EL (cell line): ENCODE data around the gene GALNT9.
A peak's percentile ranks its signal among the peaks of the same experiment; 100 is the strongest.
"Not testable (repeated sequence)": the region's sequence is repeated elsewhere in the genome, so short reads cannot be mapped to it uniquely, and the experiment has no call there.

Experiments used
- DNase-seq: peaks from one replicate; pipeline ENCODE4 v3.0.0-alpha.2; 2016

The GALNT9 gene

DNA sequence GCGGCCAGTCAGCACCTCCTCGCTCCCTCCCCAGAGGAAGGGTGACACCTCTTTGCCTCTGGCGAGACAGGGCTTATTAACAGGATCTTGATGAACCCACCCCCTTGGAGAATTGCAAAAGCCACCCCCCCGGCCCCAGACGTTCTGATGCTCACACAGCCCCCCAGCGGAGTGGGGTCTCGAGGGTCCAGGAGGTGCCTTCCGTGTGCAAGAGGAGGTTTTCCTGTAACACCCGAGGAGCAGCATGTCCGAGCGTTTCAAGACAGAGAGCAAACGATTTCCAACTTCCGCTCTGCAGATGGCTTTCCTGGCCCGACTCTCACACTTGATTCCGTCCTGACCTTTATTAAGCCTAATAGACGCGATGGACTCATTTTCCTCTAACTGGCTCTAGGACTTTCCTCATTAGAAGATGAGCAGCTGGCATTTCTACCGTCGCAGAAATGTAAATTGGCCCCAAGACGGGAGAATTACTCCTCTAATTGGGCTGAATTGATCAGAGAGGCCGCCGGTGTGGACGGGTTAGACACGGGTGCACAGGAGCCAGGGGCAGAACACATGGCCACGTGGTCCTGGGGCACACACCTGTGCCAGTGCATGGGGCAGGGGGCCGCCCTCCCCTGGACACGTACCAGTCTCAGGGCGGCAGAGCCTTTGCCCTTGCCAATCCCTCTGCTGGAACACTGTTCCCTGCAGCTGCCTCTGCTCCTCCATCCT is 100.8 kb downstream of the GALNT9 start:
- DNase-seq, result no peak

GRCh38 chr12:132227782-132228475 is 101.5 kb downstream of the GALNT9 start:
- no peak for DNase-seq

DNA sequence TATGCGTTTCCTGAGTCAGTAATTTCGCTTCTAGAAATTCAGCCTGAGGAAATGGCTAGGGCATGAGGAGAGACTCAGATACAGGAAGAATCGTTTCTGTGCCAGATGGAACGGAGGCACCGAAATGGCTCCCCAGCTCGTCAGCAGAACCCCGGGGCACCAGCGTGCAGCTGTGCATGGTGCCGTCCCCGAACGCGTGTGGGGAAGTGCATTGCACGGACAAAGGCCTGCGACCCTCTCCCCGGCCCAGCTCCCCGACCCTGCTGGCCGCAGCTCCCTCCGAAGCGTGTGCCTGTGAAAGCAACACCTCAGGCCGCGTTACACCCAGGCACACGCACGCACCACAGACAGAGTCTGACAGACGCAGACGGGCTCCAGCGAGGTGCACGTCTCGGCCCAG is 102.3 kb downstream of the GALNT9 start:
- no peak for DNase-seq

DNA sequence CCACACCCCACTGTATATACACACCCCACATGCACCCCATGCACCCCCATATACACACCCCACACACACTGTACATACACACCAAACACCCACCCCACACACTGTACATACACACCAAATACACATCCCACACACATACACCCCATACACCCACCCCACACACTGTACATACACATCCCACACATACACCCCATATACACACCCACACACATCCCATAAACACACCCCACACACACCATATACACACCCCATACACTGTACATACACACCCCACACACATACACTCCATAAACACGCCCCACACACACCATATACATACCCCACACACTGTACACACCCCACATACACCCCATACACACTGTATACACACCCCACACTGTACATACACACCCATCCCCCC is 102.8 kb downstream of the GALNT9 start:
- DNase-seq, result no peak

DNA sequence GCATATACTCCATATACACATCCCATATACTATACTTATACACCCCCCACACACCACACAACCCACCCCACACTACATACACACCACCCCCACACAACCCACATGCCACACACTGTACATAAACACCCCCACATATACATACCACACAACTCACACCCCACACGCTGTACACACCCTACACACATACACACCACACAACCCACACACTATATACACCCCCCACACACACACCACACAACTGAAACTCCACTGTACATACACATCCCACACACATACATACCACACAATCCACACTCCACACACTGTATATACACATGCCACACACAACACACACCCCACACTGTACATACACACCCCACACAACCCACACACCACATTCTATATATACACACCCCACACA is 104.2 kb downstream of the GALNT9 start:
- DNase-seq, result no peak

GRCh38 chr12:132224484-132224883 is 104.9 kb downstream of the GALNT9 start:
- no peak for DNase-seq

DNA sequence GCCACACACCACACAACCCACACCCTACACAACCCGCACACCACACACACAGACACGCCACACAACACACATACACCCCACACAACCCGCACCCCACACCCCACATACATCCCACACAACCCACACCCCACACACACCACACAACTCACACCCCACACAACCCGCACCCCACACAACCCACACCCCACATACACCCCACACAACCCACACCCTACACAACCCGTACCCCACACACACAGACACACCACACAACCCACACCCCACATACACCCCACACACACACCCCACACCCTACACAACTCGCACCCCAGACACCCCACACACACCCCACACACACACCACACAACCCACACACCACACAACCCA is 106.6 kb downstream of the GALNT9 start:
- no peak for DNase-seq

DNA sequence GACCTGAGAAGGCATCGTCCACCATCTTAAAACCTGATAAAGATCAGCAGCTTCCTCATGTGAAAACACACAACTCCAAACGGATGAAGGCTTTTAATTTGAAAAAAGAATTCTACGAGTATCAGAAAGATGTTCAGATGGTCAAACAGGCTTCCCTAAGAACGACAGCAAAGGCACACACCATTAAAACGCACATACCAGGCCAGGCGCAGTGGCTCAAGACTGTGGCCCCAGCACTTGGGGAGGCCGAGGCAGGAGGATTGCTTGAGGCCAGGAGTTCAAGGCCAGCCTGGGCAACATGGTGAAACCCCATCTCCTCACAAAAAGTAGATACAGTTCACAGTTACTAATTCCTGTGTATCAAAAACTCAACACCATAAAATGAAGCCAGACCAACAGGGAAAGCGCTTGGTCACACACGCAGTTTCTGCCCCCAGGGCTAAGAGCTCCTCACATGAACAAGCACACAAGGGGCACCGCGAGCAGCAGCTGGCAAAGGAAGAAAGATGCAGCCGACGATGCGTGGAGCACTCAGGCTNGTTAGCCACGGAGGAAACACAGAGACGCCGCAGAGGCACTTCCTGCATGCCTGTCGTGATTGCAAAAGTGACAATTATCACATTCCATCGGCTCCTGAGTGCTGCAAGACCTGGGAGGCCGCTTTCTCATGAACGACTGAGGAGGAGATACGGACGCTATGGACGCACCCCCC is 107.1 kb downstream of the GALNT9 start:
- DNase-seq, result peak; percentile 68

DNA sequence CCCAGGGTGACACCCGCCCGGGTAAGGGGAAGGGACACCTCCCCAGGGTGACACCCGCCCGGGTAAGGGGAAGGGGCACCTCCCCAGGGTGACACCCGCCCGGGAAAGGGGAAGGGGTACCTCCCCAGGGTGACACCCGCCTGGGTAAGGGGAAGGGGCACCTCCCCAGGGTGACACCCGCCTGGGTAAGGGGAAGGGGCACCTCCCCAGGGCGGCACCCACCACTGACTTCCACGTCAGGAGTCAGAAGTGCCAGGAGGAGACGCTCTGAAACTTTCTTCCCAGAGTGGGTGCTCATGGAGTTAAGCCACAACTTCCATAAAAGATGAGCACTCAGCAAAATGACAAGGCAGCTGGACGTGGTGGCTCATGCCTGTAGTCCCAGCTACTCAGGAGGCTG is 109.6 kb downstream of the GALNT9 start:
- DNase-seq, result not testable (repeated sequence)

- no peak for DNase-seq
Observed at GRCh38 chr12:132219323-132219722, 110.1 kb downstream of the GALNT9 start.

GRCh38 chr12:132218915-132219314 is 110.5 kb downstream of the GALNT9 start:
- DNase-seq, result no peak

DNA sequence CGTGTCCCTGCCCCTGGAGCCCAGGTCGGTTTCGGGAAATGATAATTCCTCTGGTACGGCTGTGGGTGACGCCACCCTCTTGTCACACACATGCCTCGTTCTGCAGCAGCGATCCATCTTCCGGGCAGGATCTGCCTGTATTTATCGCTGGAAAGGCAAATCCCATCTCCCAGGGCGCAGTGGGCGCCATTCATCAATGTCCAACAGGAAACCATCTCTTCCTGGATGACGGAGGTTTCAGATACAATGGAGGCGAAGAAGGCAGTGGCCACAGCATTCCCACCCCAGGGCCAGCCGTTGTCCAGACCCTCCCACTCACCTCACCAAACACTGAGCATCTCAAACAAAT is 110.9 kb downstream of the GALNT9 start:
- DNase-seq, result no peak

DNA sequence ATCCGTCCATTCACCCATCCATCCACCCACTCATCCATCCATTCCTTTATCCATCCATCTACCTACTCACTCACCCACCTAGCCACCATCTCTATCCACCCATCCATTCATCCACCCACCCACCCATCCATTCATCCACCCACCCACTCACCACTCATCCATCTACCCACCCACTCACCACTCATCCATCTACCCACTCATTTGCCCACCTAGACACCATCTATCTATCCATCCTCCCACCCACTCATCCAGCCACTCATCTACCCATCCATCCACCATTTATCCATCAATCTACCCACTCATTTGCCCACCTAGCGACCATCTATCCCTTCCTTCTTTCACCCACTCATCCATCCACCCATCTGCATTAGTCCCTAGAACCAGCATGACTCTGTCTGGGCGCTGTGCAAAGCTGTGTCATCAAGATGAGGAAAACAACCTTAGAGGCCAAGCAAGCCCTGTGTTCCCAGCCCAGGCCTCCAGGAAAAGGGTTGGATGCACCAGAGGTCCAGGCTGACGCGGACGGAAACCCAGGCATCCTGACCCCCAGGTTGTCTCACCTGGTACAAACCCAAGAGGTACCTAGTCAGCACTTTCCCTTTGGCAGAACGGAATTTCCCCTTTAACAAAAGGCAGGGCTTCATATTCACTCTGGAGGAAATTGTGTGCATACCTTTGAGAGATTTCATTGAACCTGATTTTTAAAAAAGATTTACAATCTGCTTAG is 111.4 kb downstream of the GALNT9 start:
- no peak for DNase-seq

DNA sequence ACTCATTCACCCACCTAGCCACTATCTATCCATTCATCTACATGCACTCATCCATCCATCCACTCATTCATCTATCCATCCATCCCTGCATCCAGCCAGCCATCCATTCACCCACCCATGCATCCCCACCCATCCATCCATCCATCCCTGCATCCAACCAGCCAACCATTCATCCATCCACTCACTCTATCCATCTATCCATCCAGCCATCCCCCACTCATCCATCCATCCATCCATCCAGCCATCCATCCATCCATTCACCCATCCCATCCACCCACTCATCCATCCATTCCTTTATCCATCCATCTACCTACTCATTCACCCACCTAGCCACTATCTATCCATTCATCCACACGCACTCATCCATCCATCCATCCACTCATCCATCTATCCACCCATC is 112.0 kb downstream of the GALNT9 start:
- no peak for DNase-seq

GRCh38 chr12:132216354-132216987 is 112.9 kb downstream of the GALNT9 start:
- DNase-seq, result no peak

- no peak for DNase-seq
Observed at GRCh38 chr12:132215299-132215989, 113.9 kb downstream of the GALNT9 start.

DNA sequence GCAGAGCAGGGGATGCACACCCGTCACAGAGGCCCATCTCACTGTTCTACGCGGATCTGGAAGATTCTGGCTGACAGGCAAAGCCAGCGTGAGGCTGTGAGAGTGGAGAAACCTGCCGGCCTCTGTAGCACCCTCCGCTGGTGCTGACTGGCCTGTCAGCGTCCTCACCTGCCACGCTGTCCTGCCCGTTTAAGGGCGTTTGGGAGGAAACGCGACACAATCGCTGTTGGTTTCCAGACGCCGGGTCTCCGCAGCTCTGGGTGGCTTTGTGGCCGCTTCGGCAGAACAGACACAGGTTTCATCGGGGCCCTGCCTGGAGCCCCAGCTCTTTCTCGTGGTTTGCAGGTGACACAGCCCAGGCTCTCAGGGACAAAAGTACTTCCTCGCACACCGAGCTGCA is 114.5 kb downstream of the GALNT9 start:
- no peak for DNase-seq

DNA sequence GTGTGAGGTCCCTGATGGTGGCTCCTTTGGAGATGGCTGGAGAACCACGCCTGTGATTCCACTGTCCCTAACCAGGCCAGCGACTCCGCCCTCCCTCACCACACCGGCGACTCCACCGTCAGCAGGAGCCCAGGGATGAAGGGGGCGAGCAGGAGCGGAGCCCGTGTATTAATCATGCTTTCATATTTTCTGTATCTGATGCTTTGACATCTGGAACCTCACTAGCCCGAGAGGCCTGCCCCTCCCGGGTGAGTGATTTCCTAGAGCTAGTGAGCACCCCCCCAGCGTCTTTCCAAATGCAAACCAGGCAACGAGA is 115.3 kb downstream of the GALNT9 start:
- no peak for DNase-seq

GRCh38 chr12:132213359-132214160 is 115.8 kb downstream of the GALNT9 start:
- no peak for DNase-seq

DNA sequence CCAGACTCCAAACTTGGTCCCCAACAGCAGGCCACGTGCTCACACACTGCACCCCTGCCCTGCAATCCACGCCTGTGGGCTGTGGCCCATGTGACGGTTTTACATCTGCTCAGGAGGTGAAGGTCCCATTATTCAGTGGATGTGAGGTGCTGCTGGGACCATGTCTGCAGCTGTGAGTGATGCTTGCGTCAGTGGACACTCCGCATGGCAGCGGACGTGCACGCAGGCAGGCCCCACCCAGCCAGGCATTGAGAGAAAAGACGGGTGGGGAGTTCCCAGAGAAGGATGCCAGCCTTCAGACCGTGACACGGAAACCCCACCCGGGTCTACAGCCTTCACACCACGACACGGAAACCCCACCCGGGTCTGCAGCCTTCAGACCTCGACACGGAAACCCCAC is 117.6 kb downstream of the GALNT9 start:
- no peak for DNase-seq

DNA sequence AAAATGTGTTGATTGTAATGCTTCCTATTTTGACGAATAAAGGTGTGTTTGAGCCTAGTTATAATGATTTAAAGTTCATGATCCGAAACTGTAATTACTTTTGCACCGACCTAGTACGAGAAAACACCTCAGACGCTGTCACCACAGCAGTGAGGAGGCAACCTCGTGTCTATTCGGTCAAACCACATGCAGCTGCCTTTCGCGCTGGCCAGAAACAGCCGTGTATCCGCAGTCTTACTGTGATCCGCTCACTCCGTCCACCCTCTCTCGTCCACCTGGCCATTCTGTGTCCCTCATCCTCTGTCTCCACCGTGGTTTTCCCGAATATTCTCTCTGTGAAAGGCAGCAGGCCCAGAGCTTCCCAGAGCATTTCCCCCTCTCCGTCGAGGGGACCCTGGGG is 118.1 kb downstream of the GALNT9 start:
- DNase-seq, result no peak
